Measurements from ENCODE around the gene LIMCH1. TPM values are rescaled to one million over a fixed set of nuclear protein-coding genes. Genes with fewer than 3 reads are reported as not detected.

LIMCH1 gene
- total RNA-seq, 2 experiments from 2014 or later: not detected

- no peaks in the 10 kb centered on the region for H4K20me1 ChIP-seq (ENCODE audit: insufficient read depth, low read length)
- H3K27ac ChIP-seq (ENCODE audit: low read depth, low read length, poor library complexity, severe bottlenecking): no peak overlapping the region
- no peaks in the 10 kb centered on the region for H3K36me3 ChIP-seq (ENCODE audit: insufficient read depth, low read length)
- BruUV-seq (replicated peaks): no TSS peak
- no peaks in the 10 kb centered on the region for H3K79me2 ChIP-seq (ENCODE audit: insufficient read depth, low read depth, low read length)
- H3K4me1 ChIP-seq (ENCODE audit: insufficient read depth, low read length, poor library complexity, severe bottlenecking): no peaks in the 10 kb centered on the region
- CTCF ChIA-PET (ENCODE audit: unreplicated experiment): no interaction called here
- DNase-seq (ENCODE audit: low spot score): no peak
- intact Hi-C loops (cut with micrococcal nuclease; ENCODE audit: unreplicated experiment): no loop called here
- no peak overlapping the region for H3K4me3 ChIP-seq (ENCODE audit: low read depth, low read length, poor library complexity, severe bottlenecking)
- no peaks in the 10 kb centered on the region for H3K9me2 ChIP-seq (ENCODE audit: insufficient read depth, low read length)
- H3K4me2 ChIP-seq (ENCODE audit: low read length): no peak overlapping the region
- H2AFZ ChIP-seq (ENCODE audit: low read length): no peak overlapping the region
- TF ChIP-seq, protein P1, sequence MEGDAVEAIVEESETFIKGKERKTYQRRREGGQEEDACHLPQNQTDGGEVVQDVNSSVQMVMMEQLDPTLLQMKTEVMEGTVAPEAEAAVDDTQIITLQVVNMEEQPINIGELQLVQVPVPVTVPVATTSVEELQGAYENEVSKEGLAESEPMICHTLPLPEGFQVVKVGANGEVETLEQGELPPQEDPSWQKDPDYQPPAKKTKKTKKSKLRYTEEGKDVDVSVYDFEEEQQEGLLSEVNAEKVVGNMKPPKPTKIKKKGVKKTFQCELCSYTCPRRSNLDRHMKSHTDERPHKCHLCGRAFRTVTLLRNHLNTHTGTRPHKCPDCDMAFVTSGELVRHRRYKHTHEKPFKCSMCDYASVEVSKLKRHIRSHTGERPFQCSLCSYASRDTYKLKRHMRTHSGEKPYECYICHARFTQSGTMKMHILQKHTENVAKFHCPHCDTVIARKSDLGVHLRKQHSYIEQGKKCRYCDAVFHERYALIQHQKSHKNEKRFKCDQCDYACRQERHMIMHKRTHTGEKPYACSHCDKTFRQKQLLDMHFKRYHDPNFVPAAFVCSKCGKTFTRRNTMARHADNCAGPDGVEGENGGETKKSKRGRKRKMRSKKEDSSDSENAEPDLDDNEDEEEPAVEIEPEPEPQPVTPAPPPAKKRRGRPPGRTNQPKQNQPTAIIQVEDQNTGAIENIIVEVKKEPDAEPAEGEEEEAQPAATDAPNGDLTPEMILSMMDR (conservative IDR thresholded peaks at IDR 0.05; ENCODE audit: low read length): no peak
- TF ChIP-seq EZH2phosphoT487 (IDR thresholded peaks at IDR 0.05; ENCODE audit: borderline replicate concordance, low read depth, low read length): no peak
- POLR2A ChIA-PET: interaction anchor here (2.0 kb wide), 1 partner anchor 8 kb away, joined by 5 read pairs; no protein-coding TSS in a partner anchor
- H3K9me3 ChIP-seq (ENCODE audit: low read length): no peaks in the 10 kb centered on the region
Measured at GRCh38 chr4:41718907-41719306, 180.9 kb downstream of the LIMCH1 start.

- Histone ChIP-seq H3K9me3 (ENCODE audit: low read length) (no peaks in the 10 kb centered on the region; the same call in 1 of the 2 replicates), H3K4me1 (ENCODE audit: insufficient read depth, low read length, poor library complexity, severe bottlenecking) (no peaks in the 10 kb centered on the region), H3K36me3 (ENCODE audit: insufficient read depth, low read length) (no peaks in the 10 kb centered on the region), H4K20me1 (ENCODE audit: insufficient read depth, low read length) (no peaks in the 10 kb centered on the region), H2AFZ (ENCODE audit: low read length) (no peak overlapping the region), H3K4me2 (ENCODE audit: low read length) (no peak overlapping the region), H3K79me2 (ENCODE audit: insufficient read depth, low read depth, low read length) (no peaks in the 10 kb centered on the region), H3K9me2 (ENCODE audit: insufficient read depth, low read length) (no peaks in the 10 kb centered on the region), H3K27ac (ENCODE audit: low read depth, low read length, poor library complexity, severe bottlenecking) (no peak overlapping the region), H3K4me3 (ENCODE audit: low read depth, low read length, poor library complexity, severe bottlenecking) (no peak overlapping the region)
- DNase-seq (ENCODE audit: low spot score): no peak
- POLR2A ChIA-PET: no interaction called here
- BruUV-seq (replicated peaks): no TSS peak
- intact Hi-C loops (cut with micrococcal nuclease; ENCODE audit: unreplicated experiment): no loop called here
- TF ChIP-seq, protein P1 (conservative IDR thresholded peaks at IDR 0.05; ENCODE audit: low read length): no peak
- TF ChIP-seq EZH2phosphoT487 (IDR thresholded peaks at IDR 0.05; ENCODE audit: borderline replicate concordance, low read depth, low read length): no peak
- CTCF ChIA-PET (ENCODE audit: unreplicated experiment): no interaction called here
Measured at GRCh38 chr4:41719417-41719816, 181.5 kb downstream of the LIMCH1 start.

DNA sequence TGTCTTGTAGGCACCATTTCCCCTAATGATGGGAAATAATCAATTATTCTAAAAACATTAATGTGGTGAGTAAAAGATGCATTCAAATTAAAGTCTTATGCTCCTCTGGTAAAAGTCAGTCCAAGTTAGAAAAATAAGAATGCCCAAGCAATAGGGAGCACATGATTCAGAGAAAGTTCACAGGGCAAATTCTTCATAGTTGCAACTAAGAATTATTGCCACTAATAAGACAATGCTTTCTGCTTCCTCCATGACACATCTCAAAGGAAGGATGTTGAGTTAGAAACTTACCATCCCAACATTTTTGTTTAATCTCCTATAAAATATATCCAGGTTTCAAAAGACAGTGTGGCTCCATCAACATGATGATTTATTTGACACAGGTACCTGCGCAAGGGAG lies 184.2 kb downstream of the LIMCH1 start:
- Histone ChIP-seq H2AFZ (ENCODE audit: low read length) (no peak overlapping the region), H3K4me1 (ENCODE audit: insufficient read depth, low read length, poor library complexity, severe bottlenecking) (no peaks in the 10 kb centered on the region), H4K20me1 (ENCODE audit: insufficient read depth, low read length) (no peaks in the 10 kb centered on the region), H3K9me2 (ENCODE audit: insufficient read depth, low read length) (no peaks in the 10 kb centered on the region), H3K4me3 (ENCODE audit: low read depth, low read length, poor library complexity, severe bottlenecking) (no peak overlapping the region), H3K36me3 (ENCODE audit: insufficient read depth, low read length) (no peaks in the 10 kb centered on the region), H3K9me3 (ENCODE audit: low read length) (peaks cover 9% of the 10 kb centered on the region), H3K27ac (ENCODE audit: low read depth, low read length, poor library complexity, severe bottlenecking) (no peak overlapping the region), H3K79me2 (ENCODE audit: insufficient read depth, low read depth, low read length) (no peaks in the 10 kb centered on the region), H3K4me2 (ENCODE audit: low read length) (no peak overlapping the region)
- no TSS peak for BruUV-seq (replicated peaks)
- intact Hi-C loops (cut with micrococcal nuclease; ENCODE audit: unreplicated experiment): no loop called here
- CTCF ChIA-PET (ENCODE audit: unreplicated experiment): no interaction called here
- TF ChIP-seq, protein P1 (conservative IDR thresholded peaks at IDR 0.05; ENCODE audit: low read length): no peak
- no peak for TF ChIP-seq EZH2phosphoT487 (IDR thresholded peaks at IDR 0.05; ENCODE audit: borderline replicate concordance, low read depth, low read length)
- no peak for DNase-seq (ENCODE audit: low spot score)
- POLR2A ChIA-PET: interaction anchor here (0.7 kb wide), 1 partner anchor 164 kb away, joined by 4 read pairs; no protein-coding TSS in a partner anchor
